SK-N-MC (cell line): ENCODE results near the gene OR4D2.

Source experiments
- EZH2 ChIP-seq: fragments of 200-600 bp; sonication (generic); IDR thresholded peaks from one replicate; pipeline ENCODE4 v1.6.1; 2017; ENCODE audit warnings: antibody characterized with exemption
- POLR2AphosphoS5 ChIP-seq: IDR thresholded peaks from 2 replicates; pipeline ENCODE4 v1.6.1; 2012; ENCODE audit warnings: mild to moderate bottlenecking, low read depth, low read length, borderline replicate concordance

- TF ChIP-seq EZH2 (no peak), POLR2AphosphoS5 (no peak)
These were observed 19.8 kb downstream of the OR4D2 start for GRCh38 chr17:58186591-58186990.
